ENCODE measurements around the gene PTPMT1.

DNA sequence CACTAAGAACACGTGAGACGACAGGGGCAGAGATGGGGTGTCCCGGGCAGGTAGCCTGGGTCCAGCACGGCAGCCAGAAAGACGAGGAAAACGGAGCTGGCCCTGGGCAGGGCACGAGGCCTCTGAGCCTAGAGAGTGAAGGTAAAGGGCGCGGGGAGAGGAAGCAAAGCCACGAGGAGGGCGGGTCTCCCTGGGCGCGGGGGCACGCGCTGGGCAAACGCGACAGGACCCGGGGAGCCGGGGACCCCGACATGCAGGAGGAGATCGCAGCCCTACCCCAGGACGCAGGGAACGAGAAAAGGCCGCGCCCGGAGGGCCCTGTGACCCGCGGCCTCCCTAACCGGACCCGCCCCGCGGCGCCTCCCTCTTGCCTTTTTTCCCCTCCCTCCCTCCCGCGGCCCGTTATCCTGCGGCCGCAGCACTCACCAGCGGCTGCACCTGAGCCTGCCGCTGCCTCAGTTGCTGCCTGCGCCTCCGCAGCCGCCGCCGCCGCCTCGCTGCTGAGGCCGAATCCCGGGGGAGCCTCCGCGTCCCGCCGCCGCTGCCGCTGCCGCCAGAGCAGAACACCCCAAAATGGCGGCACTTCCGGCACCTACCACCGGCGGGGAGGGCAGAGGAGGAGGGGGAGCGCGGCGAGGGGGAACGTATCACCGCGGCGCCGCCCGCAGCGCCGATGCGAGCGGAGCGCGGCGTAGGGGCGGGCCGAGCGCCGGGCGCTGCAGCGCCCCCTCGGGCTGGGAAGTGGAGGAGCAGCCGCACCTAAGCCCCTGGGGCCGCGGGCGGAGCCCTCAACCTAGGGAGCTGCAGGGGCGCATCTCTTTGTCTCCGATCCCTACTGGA lies 12.6 kb upstream of the PTPMT1 start, which contains the start of gene CELF1:
- no peak for TF ChIP-seq EZH2 (IDR thresholded peaks at IDR 0.05; ENCODE audit: insufficient read depth, poor library complexity, severe bottlenecking)
- TF ChIP-seq EZH2phosphoT487 (IDR thresholded peaks at IDR 0.05; ENCODE audit: insufficient read depth, low read depth) = no peak

Data from GM23248 (cell line).